SK-N-SH (cell line): ENCODE data around the gene OSGEP. TPM values are rescaled to one million over a fixed set of nuclear protein-coding genes. Genes with fewer than 3 reads are reported as not detected.

ENCODE experiments used
- CTCF ChIA-PET: fragments of 300-600, 350-600 bp; formaldehyde crosslinking; extraction: SDS; loops from one replicate; lab custom pipeline; 2021; lab: Yijun Ruan, JAX
- POLR2A ChIA-PET: fragments of 350-600 bp; sonication (Branson Sonifier 250); formaldehyde crosslinking; extraction: SDS; loops from one replicate; lab custom pipeline; 2020; ENCODE audit warnings: antibody characterized with exemption, inconsistent platforms; lab: Yijun Ruan, JAX
- DNase-seq: peaks from one replicate; pipeline ENCODE4 v3.0.0; 2012
- H2AFZ ChIP-seq: fragments of 200-600 bp; sonication (generic); 2 replicates; pipeline ENCODE4 v1.8.1; 2016; ENCODE audit warnings: antibody characterized with exemption, mild to moderate bottlenecking, low read depth
- H3F3A ChIP-seq: fragments of 200-600 bp; sonication (generic); replicated peaks from 2 replicates; pipeline ENCODE3; 2016; ENCODE audit warnings: antibody characterized with exemption, mild to moderate bottlenecking; ENCODE audit not compliant: insufficient read depth
- H3K27ac ChIP-seq, 2 experiments: fragments of 200-500 bp in 1 of 2; fragments of 200-600 bp in 1 of 2; sonication (Bioruptor generic) in 1 of 2; sonication (generic), shearing (Covaris generic) in 1 of 2; 2 replicates each; pipeline versions ENCODE4 v1.5.1 to v1.6.1; 2014 to 2016; ENCODE audit warnings: low read depth in 2 of 2, inconsistent platforms in 1 of 2, low read length in 1 of 2, mild to moderate bottlenecking in 1 of 2, mixed read lengths in 1 of 2
- H3K27me3 ChIP-seq: fragments of 200-600 bp; sonication (generic), shearing (Covaris generic); 2 replicates; pipeline ENCODE4 v1.6.1; 2016; ENCODE audit warnings: mixed run types; ENCODE audit not compliant: insufficient read depth
- H3K36me3 ChIP-seq, 2 experiments: fragments of 200-500 bp in 1 of 2; fragments of 200-600 bp in 1 of 2; sonication (Bioruptor generic) in 1 of 2; sonication (generic) in 1 of 2; replicated peaks in 1 of 2; 2 replicates each; pipeline versions ENCODE3 to v1.5.1; 2014 to 2016; ENCODE audit warnings: low read length in 1 of 2, mild to moderate bottlenecking in 1 of 2; ENCODE audit not compliant: insufficient read depth in 2 of 2, control insufficient read depth in 1 of 2
- H3K4me1 ChIP-seq, 2 experiments: fragments of 200-500 bp in 1 of 2; fragments of 200-600 bp in 1 of 2; sonication (Bioruptor generic) in 1 of 2; sonication (generic), shearing (Covaris generic) in 1 of 2; 2 replicates each; pipeline versions ENCODE4 v1.5.1 to v1.6.1; 2014 to 2016; ENCODE audit warnings: low read depth in 1 of 2, low read length in 1 of 2, mixed run types in 1 of 2; ENCODE audit not compliant: insufficient read depth in 2 of 2, control insufficient read depth in 1 of 2
- H3K4me2 ChIP-seq: fragments of 200-600 bp; sonication (generic), shearing (Covaris generic); 2 replicates; pipeline ENCODE4 v1.6.1; 2017; ENCODE audit warnings: mixed run types
- H3K4me3 ChIP-seq, 2 experiments: fragments of 200-500 bp in 1 of 2; fragments of 200-600 bp in 1 of 2; sonication (Bioruptor generic) in 1 of 2; sonication (generic), shearing (Covaris generic) in 1 of 2; 2 replicates each; pipeline versions ENCODE4 v1.5.1 to v1.8.1; 2014 to 2016; ENCODE audit warnings: low read depth in 2 of 2, inconsistent platforms in 1 of 2, low read length in 1 of 2, mild to moderate bottlenecking in 1 of 2, mixed read lengths in 1 of 2, moderate library complexity in 1 of 2
- H3K79me2 ChIP-seq: fragments of 200-600 bp; sonication (generic); 2 replicates; pipeline ENCODE4 v1.8.1; 2017; ENCODE audit warnings: mild to moderate bottlenecking; ENCODE audit not compliant: insufficient read depth
- H3K9ac ChIP-seq: fragments of 200-600 bp; sonication (generic); 2 replicates; pipeline ENCODE4 v1.6.1; 2017; ENCODE audit warnings: mixed run types
- H3K9me2 ChIP-seq: fragments of 200-600 bp; sonication (generic); 2 replicates; pipeline ENCODE4 v1.6.1; 2017; ENCODE audit warnings: mixed run types
- H3K9me3 ChIP-seq: fragments of 200-600 bp; sonication (generic); 2 replicates; pipeline ENCODE4 v1.6.1; 2017; ENCODE audit warnings: mixed run types, mild to moderate bottlenecking, moderate library complexity
- H4K20me1 ChIP-seq: fragments of 200-600 bp; sonication (generic); 2 replicates; pipeline ENCODE4 v1.6.1; 2017; ENCODE audit warnings: mild to moderate bottlenecking, mixed run types; ENCODE audit not compliant: insufficient read depth
- ELF1 ChIP-seq: IDR thresholded peaks from 2 replicates; pipeline ENCODE4 v1.4.0; 2012
- GATA2 ChIP-seq: sonication (generic); formaldehyde crosslinking; IDR thresholded peaks from 2 replicates; pipeline ENCODE4 v1.5.0; 2020; ENCODE audit warnings: mild to moderate bottlenecking, missing genetic modification reagents
- NFIC ChIP-seq: IDR thresholded peaks from 2 replicates; pipeline ENCODE4 v1.4.0; 2012; ENCODE audit warnings: borderline replicate concordance
- NRF1 ChIP-seq: IDR thresholded peaks from 2 replicates; pipeline ENCODE4 v1.6.1; 2012; ENCODE audit warnings: low read depth, mild to moderate bottlenecking, low read length
- RAD21 ChIP-seq: IDR thresholded peaks from 2 replicates; pipeline ENCODE4 v1.6.1; 2012; ENCODE audit warnings: mild to moderate bottlenecking, low read length
- RCOR1 ChIP-seq: fragments of 150-350 bp; IDR thresholded peaks from 2 replicates; pipeline ENCODE4 v1.6.1; 2017; ENCODE audit warnings: antibody characterized with exemption, low read length
- SIN3A ChIP-seq: IDR thresholded peaks from 2 replicates; pipeline ENCODE4 v1.6.1; 2012; ENCODE audit warnings: low read depth, mild to moderate bottlenecking, low read length, moderate library complexity, borderline replicate concordance
- TCF12 ChIP-seq: IDR thresholded peaks from 2 replicates; pipeline ENCODE4 v1.4.0; 2012
- WGBS: methylation state at CpG from one replicate; pipeline ENCODE4 v1.1.6; 2017; ENCODE audit warnings: low lambda C conversion rate; 5-methylcytosine and 5-hydroxymethylcytosine counted together
- polyA plus RNA-seq, 3 experiments: library from polyadenylated mRNA; depleted of rRNA; stranded (reverse); fragments of >200 nt; gene quantifications; 2 replicates each; pipeline ENCODE4 v1.2.3, GENCODE V29; 2012
- TF ChIP-seq, protein P1 (sequence below): IDR thresholded peaks from 2 replicates; pipeline ENCODE4 v1.4.0; 2012; ENCODE audit warnings: low read depth, borderline replicate concordance
- TF ChIP-seq, protein P2 (sequence below): fragments of 150-350 bp; IDR thresholded peaks from 2 replicates; pipeline ENCODE4 v1.6.1; 2016; ENCODE audit warnings: mild to moderate bottlenecking, low read depth, low read length
- TF ChIP-seq, protein P3 (sequence below): fragments of 150-350 bp; IDR thresholded peaks from 2 replicates; pipeline ENCODE4 v1.6.1; 2017; ENCODE audit warnings: antibody characterized with exemption, low read length, low read depth, borderline replicate concordance
- TF ChIP-seq, protein P4 (sequence below): fragments of 200-600 bp; sonication (generic); IDR thresholded peaks from 2 replicates; pipeline ENCODE4 v1.6.1; 2017; ENCODE audit warnings: antibody characterized with exemption, mild to moderate bottlenecking, moderate library complexity

OSGEP gene
- polyA plus RNA-seq, 1 of the 3 experiments (the other 2 are of a cell fraction), result 32.9 TPM

DNA sequence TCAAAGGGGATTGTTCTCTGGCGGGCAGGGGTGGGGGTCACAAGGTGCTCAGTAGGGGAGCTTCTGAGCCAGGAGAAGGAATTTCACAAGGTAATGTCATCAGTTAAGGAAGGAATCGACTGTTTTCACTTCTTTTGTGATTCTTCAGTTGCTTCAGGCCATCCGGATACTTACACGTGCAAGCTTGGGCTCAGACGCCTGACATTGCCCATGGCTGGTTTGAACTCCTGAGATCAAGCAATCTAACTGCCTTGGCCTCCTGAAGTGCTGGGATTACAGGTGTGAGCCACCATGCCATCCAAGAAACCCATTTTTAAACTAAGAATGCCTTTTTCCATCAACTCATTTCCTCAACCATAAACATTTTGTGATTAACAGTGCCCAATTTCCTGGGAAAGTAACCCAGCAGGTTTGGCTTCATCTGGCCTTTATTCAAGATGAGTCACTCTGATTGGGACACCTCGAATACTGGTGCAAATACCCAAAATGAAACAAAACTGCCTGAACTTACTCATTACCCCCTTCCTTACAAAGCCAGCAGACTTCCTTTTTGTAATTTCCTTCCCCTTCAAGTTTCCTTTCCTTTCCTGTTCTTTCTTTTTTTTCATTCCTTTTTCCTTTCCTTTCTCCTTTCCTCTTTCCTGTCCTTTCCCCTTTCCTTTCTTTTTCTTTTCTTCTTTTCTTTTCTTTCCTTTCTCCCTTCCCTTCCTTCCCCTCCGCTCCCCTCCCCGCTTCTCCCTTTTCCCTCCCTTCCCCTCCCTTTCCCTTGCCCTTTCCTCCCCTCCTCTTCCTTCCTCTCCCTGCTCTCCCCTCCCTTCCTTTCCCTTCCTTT lies 40.5 kb upstream of the OSGEP start:
- no peak overlapping the region for H3K9ac ChIP-seq
- no peaks in the 10 kb centered on the region for H3K9me3 ChIP-seq
- H3K36me3 ChIP-seq, result no peaks in the 10 kb centered on the region
- no peaks in the 10 kb centered on the region for H3K79me2 ChIP-seq
- H3K27me3 ChIP-seq, result peaks cover 51% of the 10 kb centered on the region
- H4K20me1 ChIP-seq, result no peaks in the 10 kb centered on the region
- H2AFZ ChIP-seq, result no peak overlapping the region
- no peak overlapping the region for H3K27ac ChIP-seq
- no peaks in the 10 kb centered on the region for H3K4me1 ChIP-seq
- 24% methylated on average over 8 of the region's 8 CpGs for WGBS
- CTCF ChIA-PET, result interaction anchor here (0.9 kb wide), 1 partner anchor 35 kb away, joined by 3 read pairs; no protein-coding TSS in a partner anchor
- POLR2A ChIA-PET, result no interaction called here
- H3K4me3 ChIP-seq, result no peak overlapping the region
- no peaks in the 10 kb centered on the region for H3K9me2 ChIP-seq
- TF ChIP-seq TCF12 (no peak), RAD21 (no peak), GATA2 (no peak), RCOR1 (no peak), SIN3A (no peak), NFIC (no peak), ELF1 (no peak), NRF1 (no peak)
- TF ChIP-seq, protein P1, sequence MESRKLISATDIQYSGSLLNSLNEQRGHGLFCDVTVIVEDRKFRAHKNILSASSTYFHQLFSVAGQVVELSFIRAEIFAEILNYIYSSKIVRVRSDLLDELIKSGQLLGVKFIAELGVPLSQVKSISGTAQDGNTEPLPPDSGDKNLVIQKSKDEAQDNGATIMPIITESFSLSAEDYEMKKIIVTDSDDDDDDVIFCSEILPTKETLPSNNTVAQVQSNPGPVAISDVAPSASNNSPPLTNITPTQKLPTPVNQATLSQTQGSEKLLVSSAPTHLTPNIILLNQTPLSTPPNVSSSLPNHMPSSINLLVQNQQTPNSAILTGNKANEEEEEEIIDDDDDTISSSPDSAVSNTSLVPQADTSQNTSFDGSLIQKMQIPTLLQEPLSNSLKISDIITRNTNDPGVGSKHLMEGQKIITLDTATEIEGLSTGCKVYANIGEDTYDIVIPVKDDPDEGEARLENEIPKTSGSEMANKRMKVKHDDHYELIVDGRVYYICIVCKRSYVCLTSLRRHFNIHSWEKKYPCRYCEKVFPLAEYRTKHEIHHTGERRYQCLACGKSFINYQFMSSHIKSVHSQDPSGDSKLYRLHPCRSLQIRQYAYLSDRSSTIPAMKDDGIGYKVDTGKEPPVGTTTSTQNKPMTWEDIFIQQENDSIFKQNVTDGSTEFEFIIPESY, result no peak
- TF ChIP-seq, protein P2, sequence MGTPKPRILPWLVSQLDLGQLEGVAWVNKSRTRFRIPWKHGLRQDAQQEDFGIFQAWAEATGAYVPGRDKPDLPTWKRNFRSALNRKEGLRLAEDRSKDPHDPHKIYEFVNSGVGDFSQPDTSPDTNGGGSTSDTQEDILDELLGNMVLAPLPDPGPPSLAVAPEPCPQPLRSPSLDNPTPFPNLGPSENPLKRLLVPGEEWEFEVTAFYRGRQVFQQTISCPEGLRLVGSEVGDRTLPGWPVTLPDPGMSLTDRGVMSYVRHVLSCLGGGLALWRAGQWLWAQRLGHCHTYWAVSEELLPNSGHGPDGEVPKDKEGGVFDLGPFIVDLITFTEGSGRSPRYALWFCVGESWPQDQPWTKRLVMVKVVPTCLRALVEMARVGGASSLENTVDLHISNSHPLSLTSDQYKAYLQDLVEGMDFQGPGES, result no peak
- TF ChIP-seq, protein P3, sequence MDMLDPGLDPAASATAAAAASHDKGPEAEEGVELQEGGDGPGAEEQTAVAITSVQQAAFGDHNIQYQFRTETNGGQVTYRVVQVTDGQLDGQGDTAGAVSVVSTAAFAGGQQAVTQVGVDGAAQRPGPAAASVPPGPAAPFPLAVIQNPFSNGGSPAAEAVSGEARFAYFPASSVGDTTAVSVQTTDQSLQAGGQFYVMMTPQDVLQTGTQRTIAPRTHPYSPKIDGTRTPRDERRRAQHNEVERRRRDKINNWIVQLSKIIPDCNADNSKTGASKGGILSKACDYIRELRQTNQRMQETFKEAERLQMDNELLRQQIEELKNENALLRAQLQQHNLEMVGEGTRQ, result no peak
- TF ChIP-seq, protein P4, sequence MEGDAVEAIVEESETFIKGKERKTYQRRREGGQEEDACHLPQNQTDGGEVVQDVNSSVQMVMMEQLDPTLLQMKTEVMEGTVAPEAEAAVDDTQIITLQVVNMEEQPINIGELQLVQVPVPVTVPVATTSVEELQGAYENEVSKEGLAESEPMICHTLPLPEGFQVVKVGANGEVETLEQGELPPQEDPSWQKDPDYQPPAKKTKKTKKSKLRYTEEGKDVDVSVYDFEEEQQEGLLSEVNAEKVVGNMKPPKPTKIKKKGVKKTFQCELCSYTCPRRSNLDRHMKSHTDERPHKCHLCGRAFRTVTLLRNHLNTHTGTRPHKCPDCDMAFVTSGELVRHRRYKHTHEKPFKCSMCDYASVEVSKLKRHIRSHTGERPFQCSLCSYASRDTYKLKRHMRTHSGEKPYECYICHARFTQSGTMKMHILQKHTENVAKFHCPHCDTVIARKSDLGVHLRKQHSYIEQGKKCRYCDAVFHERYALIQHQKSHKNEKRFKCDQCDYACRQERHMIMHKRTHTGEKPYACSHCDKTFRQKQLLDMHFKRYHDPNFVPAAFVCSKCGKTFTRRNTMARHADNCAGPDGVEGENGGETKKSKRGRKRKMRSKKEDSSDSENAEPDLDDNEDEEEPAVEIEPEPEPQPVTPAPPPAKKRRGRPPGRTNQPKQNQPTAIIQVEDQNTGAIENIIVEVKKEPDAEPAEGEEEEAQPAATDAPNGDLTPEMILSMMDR, result no peak
- no peak overlapping the region for H3K4me2 ChIP-seq
- no peak for DNase-seq
- no peaks in the 10 kb centered on the region for H3F3A ChIP-seq
